ENCODE measurements around the gene SPATA45.
"Not testable (repeated sequence)": the region's sequence is repeated elsewhere in the genome, so short reads cannot be mapped to it uniquely, and the experiment has no call there.

The SPATA45 gene

GRCh38 chr1:212847549-212847948, at the start of gene SPATA45:
SPATA45 (minus strand) TSS chr1:212847649; CDS start chr1:212836149, 11,500 bp downstream.
- no peak for DNase-seq

- DNase-seq = no peak
Observed at GRCh38 chr1:212892108-212892507, 44.7 kb upstream of the SPATA45 start.

GRCh38 chr1:212884592-212884991, 37.1 kb upstream of the SPATA45 start:
- DNase-seq = no peak

GRCh38 chr1:212879947-212880690, 32.7 kb upstream of the SPATA45 start:
- no peak for DNase-seq

- no peak for DNase-seq
Observed at GRCh38 chr1:212878418-212878817, 31.0 kb upstream of the SPATA45 start.

GRCh38 chr1:212873518-212873917, 26.1 kb upstream of the SPATA45 start:
- no peak for DNase-seq

- no peak for DNase-seq
Observed at GRCh38 chr1:212871976-212872375, 24.5 kb upstream of the SPATA45 start.

GRCh38 chr1:212867192-212867591, 19.7 kb upstream of the SPATA45 start:
- no peak for DNase-seq

- no peak for DNase-seq
Observed at GRCh38 chr1:212864201-212864600, 16.8 kb upstream of the SPATA45 start.

- DNase-seq = not testable (repeated sequence)
Observed at GRCh38 chr1:212863345-212863744, 15.9 kb upstream of the SPATA45 start.

- DNase-seq = no peak
Observed at GRCh38 chr1:212862111-212862690, 14.8 kb upstream of the SPATA45 start.

- DNase-seq = no peak
Observed at GRCh38 chr1:212860713-212861581, 13.5 kb upstream of the SPATA45 start.

- DNase-seq = peak in 1 of 2 experiments; percentile 24
Observed at GRCh38 chr1:212858461-212859265, 11.2 kb upstream of the SPATA45 start.

GRCh38 chr1:212857992-212858460, 10.6 kb upstream of the SPATA45 start, which contains the start of gene FLVCR1:
FLVCR1 (plus strand) TSS chr1:212858275; CDS start chr1:212858453, 178 bp downstream.
- peak; percentile 66 to 83 for DNase-seq

- no peak for DNase-seq
Observed at GRCh38 chr1:212856755-212857154, 9.3 kb upstream of the SPATA45 start.

- DNase-seq = no peak
Observed at GRCh38 chr1:212853658-212854057, 6.2 kb upstream of the SPATA45 start.

- no peak for DNase-seq
Observed at GRCh38 chr1:212852105-212852688, 4.7 kb upstream of the SPATA45 start.

- DNase-seq = not testable (repeated sequence)
Observed at GRCh38 chr1:212844521-212844920, 2.9 kb downstream of the SPATA45 start.

GRCh38 chr1:212838145-212838544, 9.3 kb downstream of the SPATA45 start:
- no peak for DNase-seq

GRCh38 chr1:212833211-212834207, 13.9 kb downstream of the SPATA45 start:
- DNase-seq = not testable (repeated sequence)

GRCh38 chr1:212828395-212828794, 19.1 kb downstream of the SPATA45 start:
- DNase-seq = no peak

Measured in SW 1271 (cell line).